H9 (cell line): ENCODE measurements around the gene IFI27L1. TPM values are rescaled to one million over a fixed set of nuclear protein-coding genes. Genes with fewer than 3 reads are reported as not detected.

ENCODE experiments used
- DNase-seq: peaks from one replicate; pipeline ENCODE4 v3.0.0-alpha.2; 2017
- H2AFZ ChIP-seq: one replicate; pipeline ENCODE4 v1.6.1; 2013; ENCODE audit warnings: mild to moderate bottlenecking, low read length, control low read depth, moderate library complexity
- H2AK5ac ChIP-seq: 2 replicates; pipeline ENCODE4 v1.6.1; 2013; ENCODE audit warnings: low read length, control low read depth, mixed read lengths; ENCODE audit not compliant: insufficient read length
- H2BK120ac ChIP-seq: one replicate; pipeline ENCODE4 v1.6.1; 2013; ENCODE audit warnings: low read depth, mild to moderate bottlenecking, low read length, control low read depth, inconsistent platforms; ENCODE audit not compliant: poor library complexity, severe bottlenecking
- H2BK12ac ChIP-seq: 2 replicates; pipeline ENCODE4 v1.6.1; 2013; ENCODE audit warnings: low read length, control low read depth, mixed read lengths, low read depth; ENCODE audit not compliant: insufficient read length
- H2BK15ac ChIP-seq: 2 replicates; pipeline ENCODE4 v1.6.1; 2013; ENCODE audit warnings: low read depth, low read length, control low read depth
- H2BK20ac ChIP-seq: one replicate; pipeline ENCODE4 v1.6.1; 2013; ENCODE audit warnings: low read depth, mild to moderate bottlenecking, low read length, control low read depth, inconsistent platforms; ENCODE audit not compliant: poor library complexity, severe bottlenecking
- H2BK5ac ChIP-seq: 2 replicates; pipeline ENCODE4 v1.6.1; 2013; ENCODE audit warnings: low read length, control low read depth, mixed read lengths; ENCODE audit not compliant: insufficient read length
- H3K14ac ChIP-seq: 2 replicates; pipeline ENCODE4 v1.6.1; 2013; ENCODE audit warnings: low read length, control low read depth; ENCODE audit not compliant: insufficient read depth
- H3K18ac ChIP-seq: 2 replicates; pipeline ENCODE4 v1.6.1; 2013; ENCODE audit warnings: low read depth, mild to moderate bottlenecking, mixed read lengths, low read length, control low read depth; ENCODE audit not compliant: insufficient read length
- H3K23ac ChIP-seq: 2 replicates; pipeline ENCODE4 v1.6.1; 2013; ENCODE audit warnings: low read length, control low read depth, mixed read lengths, low read depth; ENCODE audit not compliant: insufficient read length
- H3K23me2 ChIP-seq: 2 replicates; pipeline ENCODE4 v1.6.1; 2013; ENCODE audit warnings: low read depth, mild to moderate bottlenecking, mixed read lengths, low read length, control low read depth; ENCODE audit not compliant: insufficient read length, poor library complexity, severe bottlenecking
- H3K27ac ChIP-seq: 2 replicates; pipeline ENCODE4 v1.5.1; 2013; ENCODE audit warnings: low read length, control low read depth, mixed read lengths, low read depth; ENCODE audit not compliant: insufficient read length
- H3K27me3 ChIP-seq: 2 replicates; pipeline ENCODE4 v1.6.1; 2013; ENCODE audit warnings: low read length, control low read depth, inconsistent platforms; ENCODE audit not compliant: insufficient read depth
- H3K4ac ChIP-seq: 2 replicates; pipeline ENCODE4 v1.6.1; 2013; ENCODE audit warnings: low read depth, mild to moderate bottlenecking, control low read depth, inconsistent platforms, low read length, moderate library complexity
- H3K4me1 ChIP-seq: 2 replicates; pipeline ENCODE4 v1.6.1; 2013; ENCODE audit warnings: low read length, control low read depth, inconsistent platforms; ENCODE audit not compliant: insufficient read depth
- H3K4me2 ChIP-seq: 2 replicates; pipeline ENCODE4 v1.6.1; 2013; ENCODE audit warnings: low read length, control low read depth, mixed read lengths; ENCODE audit not compliant: insufficient read length, insufficient read depth
- H3K56ac ChIP-seq: 2 replicates; pipeline ENCODE4 v1.6.1; 2013; ENCODE audit warnings: low read depth, mild to moderate bottlenecking, mixed read lengths, low read length, control low read depth; ENCODE audit not compliant: insufficient read length
- H3K79me1 ChIP-seq: 2 replicates; pipeline ENCODE4 v1.6.1; 2013; ENCODE audit warnings: low read depth, mild to moderate bottlenecking, moderate library complexity, low read length, control low read depth, inconsistent platforms; ENCODE audit not compliant: insufficient read depth, poor library complexity, severe bottlenecking
- H3K79me2 ChIP-seq: 2 replicates; pipeline ENCODE4 v1.6.1; 2013; ENCODE audit warnings: low read length, control low read depth, inconsistent platforms; ENCODE audit not compliant: insufficient read depth
- H3K9ac ChIP-seq: 2 replicates; pipeline ENCODE4 v1.6.1; 2013; ENCODE audit warnings: low read length, control low read depth, mixed read lengths; ENCODE audit not compliant: insufficient read length; ENCODE audit errors: extremely low read depth
- H3K9me3 ChIP-seq: one replicate; pipeline ENCODE4 v1.6.1; 2013; ENCODE audit warnings: low read depth, low read length, inconsistent platforms; ENCODE audit not compliant: control insufficient read depth
- H3T11ph ChIP-seq: one replicate; pipeline ENCODE4 v1.6.1; 2013; ENCODE audit warnings: mild to moderate bottlenecking, low read length, control low read depth, inconsistent platforms
- H4K20me1 ChIP-seq: one replicate; pipeline ENCODE4 v1.6.1; 2013; ENCODE audit not compliant: control insufficient read depth, insufficient read length, insufficient read depth
- H4K5ac ChIP-seq: 2 replicates; pipeline ENCODE4 v1.6.1; 2013; ENCODE audit warnings: low read depth, mild to moderate bottlenecking, mixed read lengths, low read length, control low read depth; ENCODE audit not compliant: insufficient read length
- H4K8ac ChIP-seq: replicated peaks from 2 replicates; pipeline ENCODE4 v1.6.1; 2013; ENCODE audit warnings: low read length, control low read depth, mixed read lengths, low read depth; ENCODE audit not compliant: insufficient read length
- H4K91ac ChIP-seq: 2 replicates; pipeline ENCODE4 v1.6.1; 2013; ENCODE audit warnings: low read depth, mild to moderate bottlenecking, moderate library complexity, mixed read lengths, low read length, control low read depth; ENCODE audit not compliant: insufficient read length
- H3K27ac Mint-ChIP-seq, 3 experiments: 2 replicates in 2 of 3; 3 replicates in 1 of 3; pipeline ENCODE4 v1.8.0; 2020 to 2021; ENCODE audit warnings: mixed read lengths in 3 of 3, mild to moderate bottlenecking in 1 of 3, moderate library complexity in 1 of 3
- H3K27me3 Mint-ChIP-seq: 2 replicates; pipeline ENCODE4 v1.8.0; 2021; ENCODE audit warnings: low read depth, mild to moderate bottlenecking, moderate library complexity, mixed read lengths
- H3K36me3 Mint-ChIP-seq, 3 experiments: 2 replicates in 2 of 3; 3 replicates in 1 of 3; pipeline ENCODE4 v1.8.0; 2020 to 2021; ENCODE audit warnings: low read depth in 3 of 3, mixed read lengths in 3 of 3; ENCODE audit not compliant: insufficient read depth in 1 of 3
- H3K4me1 Mint-ChIP-seq, 2 experiments: 2 replicates each; pipeline ENCODE4 v1.8.0; 2020; ENCODE audit warnings: mixed read lengths in 2 of 2
- H3K4me3 Mint-ChIP-seq, 2 experiments: 2 replicates in 1 of 2; 3 replicates in 1 of 2; pipeline ENCODE4 v1.8.0; 2020 to 2021; ENCODE audit warnings: mild to moderate bottlenecking in 2 of 2, mixed read lengths in 2 of 2, moderate library complexity in 1 of 2
- H3K9me3 Mint-ChIP-seq, 2 experiments: 2 replicates in 1 of 2; 3 replicates in 1 of 2; pipeline ENCODE4 v1.8.0; 2020; ENCODE audit warnings: mild to moderate bottlenecking in 2 of 2, mixed read lengths in 2 of 2, moderate library complexity in 1 of 2
- CTCF ChIP-seq: fragments of 200-600 bp; sonication (generic); conservative IDR thresholded peaks from 3 replicates; pipeline ENCODE4 v1.8.0; 2021; ENCODE audit warnings: antibody characterized with exemption, mild to moderate bottlenecking
- WGBS: extraction: QIAGEN DNeasy Blood & Tissue Kit; methylation state at CpG from one replicate; pipeline ENCODE4 v1.1.7; 2013; ENCODE audit warnings: missing lambda C conversion rate, low lambda C conversion rate, mixed read lengths; ENCODE audit not compliant: insufficient read length; ENCODE audit errors: extremely low coverage; 5-methylcytosine and 5-hydroxymethylcytosine counted together
- total RNA-seq: library from RNA; stranded (reverse); gene quantifications from 2 replicates; pipeline ENCODE4 v1.2.1, GENCODE V29; 2021

The IFI27L1 gene
- total RNA-seq, 1 experiment from 2014 or later, result 27.4 TPM

GRCh38 chr14:94143239-94143638, 62.1 kb downstream of the IFI27L1 start:
- Mint-ChIP-seq H3K27me3 (peaks cover 1% of the 10 kb centered on the region; the same call in 1 of the 2 replicates), H3K36me3 (no peaks in the 10 kb centered on the region), H3K4me1 (peaks cover 25 to 31% of the 10 kb centered on the region in 2 experiments), H3K27ac (no peak overlapping the region), H3K9me3 (peaks cover 0 to 3% of the 10 kb centered on the region in 2 experiments; a peak in 1 of 5 replicates), H3K4me3 (no peak overlapping the region)
- H3K79me1 ChIP-seq, result no peaks in the 10 kb centered on the region
- H3K79me2 ChIP-seq, result no peaks in the 10 kb centered on the region
- no peak overlapping the region for H2BK15ac ChIP-seq
- no peak overlapping the region for H3K4ac ChIP-seq
- no peak overlapping the region for H2AFZ ChIP-seq
- TF ChIP-seq CTCF, result peak; percentile 70
- H3T11ph ChIP-seq, result no peak overlapping the region
- no CpG with 5 or more reads among the region's 3 CpGs for WGBS
- no peak overlapping the region for H3K27ac ChIP-seq
- no peak overlapping the region for H2BK120ac ChIP-seq
- no peak overlapping the region for H3K56ac ChIP-seq
- no peaks in the 10 kb centered on the region for H3K27me3 ChIP-seq
- no peak overlapping the region for H2AK5ac ChIP-seq
- no peak overlapping the region for H2BK20ac ChIP-seq
- H3K23me2 ChIP-seq, result peaks cover 2% of the 10 kb centered on the region
- H4K20me1 ChIP-seq, result no peaks in the 10 kb centered on the region
- H3K9me3 ChIP-seq, result no peaks in the 10 kb centered on the region
- no peak overlapping the region for H3K18ac ChIP-seq
- H3K23ac ChIP-seq, result no peak overlapping the region
- H3K4me2 ChIP-seq, result no peak overlapping the region
- no peak overlapping the region for H4K5ac ChIP-seq
- H2BK12ac ChIP-seq, result no peak overlapping the region
- DNase-seq, result peak; percentile 58
- H3K9ac ChIP-seq, result no peak overlapping the region
- H3K4me1 ChIP-seq, result peaks cover 4% of the 10 kb centered on the region; the same call in 1 of the 2 replicates
- H4K91ac ChIP-seq, result no peak overlapping the region
- no peak overlapping the region for H3K14ac ChIP-seq
- H4K8ac ChIP-seq, result no peak overlapping the region
- H2BK5ac ChIP-seq, result no peak overlapping the region
